GM19238 (cell line): ENCODE results near the gene CLBA1.

Experiments used
- DNase-seq: peaks from one replicate; pipeline ENCODE4 v3.0.0; 2011; ENCODE audit warnings: low spot score; ENCODE audit not compliant: insufficient read length

Gene CLBA1

GRCh38 chr14:105005329-105005928 lies 19.8 kb downstream of the CLBA1 start:
- no peak for DNase-seq

DNA sequence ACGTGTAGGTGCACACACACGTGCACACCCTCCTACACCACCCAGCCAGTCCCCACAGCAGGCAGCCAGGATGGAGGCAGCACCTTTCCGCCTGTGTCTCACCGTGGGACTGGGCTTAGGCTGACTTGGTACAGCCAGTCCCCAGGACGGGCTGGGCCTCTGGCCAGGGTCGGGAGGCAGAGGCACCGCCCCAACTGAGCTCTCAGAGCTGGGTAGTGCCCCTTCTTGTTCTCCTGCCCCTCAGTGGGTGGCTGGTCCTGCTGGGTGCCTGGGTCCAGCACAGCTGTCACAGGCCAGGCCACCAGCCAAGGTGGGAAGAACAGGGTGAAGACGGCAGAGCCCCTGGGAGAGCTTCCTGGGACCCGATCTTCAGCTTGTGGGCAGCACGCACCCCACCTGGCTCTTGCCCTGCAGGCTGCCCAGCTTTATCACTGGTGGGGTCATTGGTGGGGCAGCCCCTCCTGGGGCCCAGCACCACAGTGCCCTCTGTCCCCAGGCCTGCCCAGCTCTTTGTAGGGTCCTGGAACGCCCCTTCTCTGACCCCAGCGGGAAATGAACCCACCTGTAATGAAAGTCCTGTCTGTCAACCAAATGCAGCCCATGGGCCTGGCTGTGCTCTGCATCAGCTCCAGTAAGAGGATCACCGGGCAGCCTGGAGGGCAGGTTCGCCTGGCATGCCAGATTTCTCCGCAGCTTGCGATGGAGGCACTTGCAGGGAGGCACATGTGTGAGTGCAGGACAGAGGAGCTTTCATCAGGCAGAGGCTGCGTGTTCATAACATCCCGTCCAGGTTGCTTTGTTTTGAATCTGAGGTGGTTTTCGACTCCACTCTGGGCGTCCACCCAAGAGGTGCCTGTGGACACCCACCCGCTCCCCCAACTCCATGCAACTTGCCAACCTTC lies 20.6 kb downstream of the CLBA1 start:
- no peak for DNase-seq

DNA sequence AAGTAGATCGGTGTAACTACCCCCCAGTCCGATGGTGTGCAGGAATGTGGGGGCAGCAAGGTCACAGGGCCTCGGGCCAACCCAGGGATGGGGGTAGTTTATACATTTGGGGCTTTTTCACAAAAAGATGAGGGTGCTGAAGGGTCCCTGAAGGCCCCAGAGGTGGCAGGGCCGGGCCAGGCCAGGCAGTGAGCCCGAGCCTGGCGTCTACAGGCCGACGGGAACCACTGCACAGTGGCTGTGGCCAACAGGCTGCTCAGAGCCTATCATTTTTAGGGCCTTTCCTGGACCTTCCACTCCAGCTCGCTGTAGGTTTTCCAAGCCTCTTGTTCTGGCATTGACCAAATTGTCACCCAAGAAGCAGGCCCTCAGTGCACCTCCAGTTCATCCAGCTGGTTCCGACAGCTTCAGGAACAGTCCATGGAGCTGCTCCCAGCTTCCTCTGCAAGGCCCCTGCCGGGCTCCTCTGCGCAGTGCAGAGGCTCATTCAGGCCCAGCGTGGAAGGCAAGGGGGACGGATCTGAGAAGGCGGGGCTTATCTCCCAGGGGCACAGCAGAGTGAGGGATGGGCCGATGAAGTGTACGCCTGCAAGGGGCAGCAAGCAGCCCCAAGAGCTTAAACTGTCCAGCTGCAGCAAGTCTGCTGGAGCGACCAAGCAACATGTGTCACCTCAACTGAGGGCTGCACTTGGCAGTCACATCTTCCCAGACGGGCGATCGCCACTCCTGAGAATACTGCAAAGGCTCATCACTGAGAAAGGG lies 21.4 kb downstream of the CLBA1 start:
- DNase-seq, result no peak

DNA sequence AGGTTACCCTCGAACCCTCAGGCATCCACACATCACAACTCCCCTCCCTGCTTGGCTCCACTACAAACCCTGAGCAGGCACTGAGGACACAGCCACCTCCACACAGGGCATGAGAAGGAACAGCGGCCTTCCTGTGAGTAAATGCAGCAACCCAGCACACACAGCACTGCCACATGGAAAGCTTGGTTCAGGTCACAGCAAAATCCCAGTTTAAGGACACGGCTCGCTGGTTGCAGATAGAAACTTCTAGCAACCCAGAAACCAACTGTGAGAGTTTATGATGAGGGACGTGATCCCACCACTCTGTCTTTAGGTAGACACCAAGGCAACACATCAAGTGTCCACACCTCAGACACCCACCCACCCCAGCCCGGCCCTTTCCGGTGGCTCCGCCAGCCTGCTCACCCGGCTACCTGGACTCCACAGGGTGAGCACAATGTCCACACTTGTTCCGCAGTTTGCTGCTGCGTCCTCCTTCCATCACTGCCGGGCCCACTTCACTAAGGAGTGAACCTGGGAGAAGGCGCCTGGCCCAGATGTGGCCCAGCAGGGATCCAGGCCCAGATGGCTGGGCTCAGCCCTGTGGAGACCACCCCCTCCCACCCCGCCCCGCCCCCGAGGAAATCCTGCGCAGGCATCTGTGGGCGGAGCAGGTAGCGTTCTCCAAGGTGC lies 22.1 kb downstream of the CLBA1 start:
- DNase-seq, result no peak

DNA sequence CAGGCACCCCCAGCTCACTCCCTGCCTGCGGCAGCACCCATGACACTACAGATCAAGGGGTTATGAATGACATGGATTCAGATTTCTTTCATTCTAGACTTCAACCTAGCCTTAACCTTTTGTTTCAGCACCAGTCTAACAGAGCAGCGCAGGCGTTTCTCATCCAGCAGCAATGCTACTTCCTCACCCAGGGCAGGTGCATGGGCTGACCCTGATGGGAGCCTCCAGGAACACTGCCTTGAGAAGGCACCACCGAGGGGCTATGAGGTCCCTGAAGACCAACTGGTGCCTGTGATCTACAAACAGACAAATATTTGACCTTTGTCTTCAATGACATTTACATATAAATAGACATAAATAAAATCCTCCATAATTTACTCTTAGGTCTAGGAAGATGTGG lies 24.5 kb downstream of the CLBA1 start:
- DNase-seq, result no peak

DNA sequence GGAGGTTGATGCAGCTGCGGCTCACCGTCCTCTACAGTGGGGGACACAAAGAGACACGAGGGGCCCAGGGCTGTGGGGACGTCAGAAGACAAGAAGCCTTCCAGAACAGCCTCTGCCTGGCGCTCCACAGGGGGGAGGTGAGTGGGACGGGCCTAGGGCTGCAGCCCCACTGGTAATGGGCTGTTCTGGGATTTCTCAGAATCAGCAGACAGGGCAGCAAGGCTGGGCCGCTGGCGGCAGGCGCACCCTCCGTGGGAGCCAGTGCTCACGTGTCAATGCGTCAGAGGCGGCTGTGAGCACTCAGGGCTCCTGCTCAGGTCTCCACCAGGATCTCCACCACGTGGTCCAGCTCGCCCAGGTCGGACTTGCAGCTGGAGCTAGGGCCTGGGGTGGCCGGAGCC lies 25.3 kb downstream of the CLBA1 start:
- no peak for DNase-seq

DNA sequence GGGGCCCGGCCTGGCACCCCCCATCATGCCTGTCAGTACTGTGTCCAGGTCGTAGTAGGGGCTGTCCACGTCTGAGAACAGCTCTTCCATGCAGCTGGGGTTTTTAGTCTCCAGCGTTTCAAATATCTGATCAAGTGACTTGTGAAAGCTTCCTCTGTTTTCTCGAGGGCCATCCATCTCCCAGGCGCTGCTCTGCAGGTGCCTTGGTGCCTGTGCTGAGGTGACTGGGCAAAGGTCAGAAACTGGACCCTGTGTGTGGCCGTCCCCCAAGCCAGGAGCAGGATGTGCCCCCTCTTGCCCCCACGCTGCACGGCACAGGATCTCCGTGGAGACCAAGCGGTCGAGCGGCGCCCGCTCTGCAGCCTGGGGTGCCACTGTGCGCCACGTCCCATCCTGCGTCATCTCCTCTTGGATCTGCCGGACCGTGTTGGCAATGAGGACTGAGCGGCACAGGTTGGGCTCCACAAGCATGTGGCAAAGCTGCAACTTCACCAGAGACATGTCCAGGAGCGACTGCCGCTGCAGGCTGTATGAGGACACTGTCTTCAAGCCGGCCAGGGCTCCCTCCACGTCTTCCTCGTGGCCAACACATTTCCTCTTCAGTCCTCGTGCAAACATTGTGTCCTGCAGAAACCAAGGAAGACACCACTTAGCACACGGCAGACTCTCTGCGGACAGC lies 25.9 kb downstream of the CLBA1 start:
- no peak for DNase-seq

- no peak for DNase-seq
Observed at GRCh38 chr14:105012171-105012985, 26.8 kb downstream of the CLBA1 start.

DNA sequence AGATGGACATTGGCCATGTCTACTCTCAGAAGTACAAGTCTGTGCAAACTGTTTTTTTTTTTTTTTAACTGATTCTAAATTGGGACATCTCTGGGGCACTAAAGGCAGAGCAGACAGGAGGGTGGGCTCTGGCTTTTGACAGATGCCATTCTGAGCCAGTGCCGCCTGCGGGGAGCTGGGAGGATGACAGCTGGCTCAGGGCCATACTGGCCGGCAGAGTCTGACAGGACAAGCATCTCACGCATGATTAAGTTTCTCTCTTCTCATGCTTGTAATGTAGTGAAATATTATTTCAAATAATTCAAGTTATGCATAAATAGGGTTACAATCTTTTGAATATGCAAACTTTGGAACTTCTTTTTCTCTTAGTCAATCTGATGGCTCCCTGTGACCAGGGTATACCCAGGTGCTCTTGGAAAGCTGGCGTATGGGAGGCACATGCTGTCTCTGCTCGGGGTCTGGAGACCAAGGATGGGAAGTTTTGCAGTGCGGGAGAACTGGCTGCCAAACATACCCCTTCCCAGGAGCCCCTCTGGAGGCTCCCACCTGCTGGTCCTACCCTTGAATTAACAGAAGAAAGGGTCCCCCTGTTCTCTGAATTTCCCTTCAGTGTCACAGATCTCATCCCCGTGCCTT lies 27.7 kb downstream of the CLBA1 start:
- DNase-seq, result no peak

DNA sequence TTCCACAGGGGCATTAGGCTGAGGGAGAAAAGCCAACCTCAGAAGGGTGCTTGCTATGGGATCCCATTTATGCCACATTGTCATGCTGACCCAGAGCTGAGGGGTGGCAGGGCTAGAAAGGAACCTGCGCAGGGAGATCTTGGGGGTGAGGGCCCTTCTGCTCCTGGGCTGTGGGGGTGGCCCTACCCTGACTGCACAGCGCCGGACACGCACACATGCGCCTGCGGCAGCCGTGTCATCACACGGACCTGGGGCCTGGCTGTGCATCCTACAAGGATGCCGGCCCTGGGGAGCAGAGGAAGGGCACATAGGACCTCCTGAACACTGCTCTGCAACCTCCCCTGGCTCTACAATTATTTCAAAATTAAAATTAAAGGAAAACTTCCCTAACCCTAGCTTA lies 28.4 kb downstream of the CLBA1 start:
- no peak for DNase-seq

DNA sequence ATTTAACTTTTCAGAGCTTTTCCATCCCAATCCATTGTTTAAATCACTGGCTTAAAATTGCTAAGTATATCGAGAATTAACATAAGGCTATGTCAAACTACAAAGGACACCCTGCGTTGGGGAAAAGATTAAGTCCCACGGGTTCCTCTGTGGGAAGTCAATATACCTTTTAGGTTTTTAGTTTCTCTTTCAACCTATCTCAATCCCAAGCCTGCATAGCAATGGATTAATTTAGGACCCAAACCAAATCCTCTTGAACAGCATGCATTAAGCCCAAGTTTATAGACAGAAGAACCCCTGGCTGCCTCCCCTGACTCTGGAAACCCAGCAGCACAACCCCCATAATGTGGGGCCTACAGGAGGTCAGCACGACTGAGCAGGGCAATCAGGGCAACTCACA lies 29.0 kb downstream of the CLBA1 start:
- no peak for DNase-seq

DNA sequence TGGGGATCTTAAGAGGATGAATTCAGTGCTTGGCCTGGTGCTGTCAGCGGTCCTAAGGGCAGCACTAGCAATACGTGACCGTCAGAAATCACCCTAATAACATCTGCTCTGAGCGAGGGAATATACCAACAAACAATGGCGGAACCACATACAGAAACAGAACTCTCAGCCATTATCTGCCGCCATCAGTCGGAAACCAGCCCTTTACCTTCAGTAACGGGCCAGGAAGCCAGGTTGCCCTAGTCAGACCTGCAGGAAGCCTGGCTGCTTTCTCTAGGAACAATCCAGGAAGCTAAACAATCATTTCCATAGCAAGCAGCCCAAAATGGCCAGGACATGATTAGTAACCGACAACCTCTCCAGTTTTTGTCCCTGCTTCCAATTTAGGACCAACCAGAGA lies 29.7 kb downstream of the CLBA1 start:
- no peak for DNase-seq

DNA sequence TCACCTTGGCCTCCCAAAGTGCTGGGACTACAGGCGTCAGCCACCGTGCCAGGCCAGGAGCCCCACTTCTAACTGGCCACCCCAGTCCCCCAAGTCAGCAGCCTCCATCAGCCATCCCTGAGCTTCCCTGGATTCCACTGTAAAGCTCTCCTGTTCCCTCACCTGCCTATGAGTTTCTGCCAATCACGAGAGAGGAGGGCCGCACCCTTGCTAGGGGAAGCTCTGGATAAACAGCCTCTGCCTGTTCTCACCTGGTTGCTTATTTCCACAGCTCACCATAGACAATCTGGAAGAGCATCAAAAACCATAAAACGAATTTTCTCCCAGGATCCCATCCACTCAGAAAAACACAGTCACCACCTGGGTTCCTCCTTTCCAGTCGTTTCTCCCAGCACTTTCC lies 30.3 kb downstream of the CLBA1 start:
- no peak for DNase-seq

DNA sequence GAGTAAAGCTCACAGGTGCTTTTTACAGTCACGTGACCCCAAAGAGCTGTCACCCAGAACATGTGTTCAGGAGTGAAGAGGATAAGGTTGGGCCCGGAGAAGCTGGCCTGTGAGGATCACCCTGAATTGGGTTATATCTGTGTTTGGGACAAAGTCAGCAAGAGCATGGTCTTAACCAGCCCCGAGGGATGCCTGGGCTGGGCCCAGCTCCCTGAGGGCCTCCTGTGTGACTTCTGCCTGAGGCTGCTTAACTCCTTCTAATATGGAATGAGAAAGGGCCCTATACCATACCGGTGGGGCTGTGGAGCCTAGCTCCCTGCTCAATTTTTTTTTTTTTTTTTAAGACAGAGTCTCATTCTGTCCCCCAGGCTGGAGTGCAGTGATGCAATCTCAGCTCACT lies 32.8 kb downstream of the CLBA1 start:
- DNase-seq, result no peak

GRCh38 chr14:105019861-105020814 lies 34.5 kb downstream of the CLBA1 start:
- peak; percentile 39 for DNase-seq

GRCh38 chr14:105020815-105021655 lies 35.4 kb downstream of the CLBA1 start, which contains the start of gene CDCA4:
TSS of gene CDCA4 (minus strand) at chr14:105021083. CDS start at chr14:105011929, 9,154 bp downstream.
- peak; percentile 99 for DNase-seq

DNA sequence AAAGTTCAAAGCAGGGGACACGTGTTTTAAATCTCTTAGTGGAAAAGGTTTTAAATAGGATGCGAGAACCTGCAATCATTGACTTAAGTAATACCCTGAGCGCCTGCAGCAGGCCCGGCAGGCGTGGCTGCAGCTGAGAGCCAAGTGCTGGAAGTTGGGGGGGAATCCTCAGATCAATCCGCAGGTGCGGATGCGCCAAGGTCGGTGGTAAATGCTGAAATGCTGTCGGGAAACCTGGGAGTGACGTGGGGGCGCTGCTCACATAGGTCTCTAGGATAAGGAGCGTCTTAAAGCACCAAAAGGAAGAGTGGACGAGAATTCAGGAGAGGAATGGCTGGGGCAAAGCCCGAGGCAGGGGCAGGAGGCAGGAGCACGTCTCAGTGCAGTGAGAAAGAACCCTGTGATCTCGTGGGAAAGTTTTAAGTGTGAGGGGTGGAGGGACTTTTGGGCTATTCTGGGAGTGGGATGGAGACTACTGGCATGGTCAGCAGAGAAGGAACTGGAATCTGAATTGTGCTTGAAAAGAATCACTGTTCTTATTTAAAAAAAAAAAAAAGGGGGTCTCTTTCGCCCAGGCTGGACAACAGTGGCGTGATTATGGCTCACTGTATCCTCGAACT lies 36.2 kb downstream of the CLBA1 start:
- DNase-seq, result no peak
